ENCODE data around the gene MST1. TPM values are rescaled to one million over a fixed set of nuclear protein-coding genes. Genes with fewer than 3 reads are reported as not detected.

Gene MST1
- polyA plus RNA-seq, 2 donors: 11.2 to 30.0 TPM

DNA sequence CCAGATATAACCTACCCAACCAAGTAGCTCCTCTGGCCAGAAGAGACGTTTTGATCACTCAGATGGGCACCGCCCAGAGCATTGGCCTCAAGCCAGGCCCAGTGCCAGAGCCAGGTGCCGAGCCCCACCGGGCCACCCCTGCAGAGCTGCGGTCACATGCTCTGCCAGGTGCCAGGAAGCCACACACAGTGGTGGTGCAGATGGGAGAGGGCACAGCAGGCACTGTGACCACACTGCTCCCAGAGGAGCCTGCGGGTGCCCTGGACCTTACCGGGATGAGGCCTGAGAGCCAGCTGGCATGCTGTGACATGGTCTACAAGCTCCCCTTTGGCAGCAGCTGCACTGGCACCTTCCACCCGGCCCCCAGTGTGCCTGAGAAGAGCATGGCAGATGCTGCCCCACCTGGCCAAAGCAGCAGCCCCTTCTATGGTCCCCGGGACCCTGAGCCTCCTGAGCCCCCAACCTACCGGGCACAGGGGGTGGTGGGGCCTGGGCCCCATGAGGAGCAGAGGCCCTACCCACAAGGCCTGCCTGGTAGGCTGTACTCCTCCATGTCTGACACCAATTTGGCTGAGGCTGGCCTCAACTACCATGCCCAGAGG, 34.2 kb downstream of the MST1 start:
- 47 to 62% methylated on average over 7 to 10 of the region's 10 CpGs for WGBS, 2 donors
- no peaks in the 10 kb centered on the region for H3K36me3 ChIP-seq (ENCODE audit: control insufficient read depth in 2 of 2, insufficient read depth in 2 of 2, low read length in 1 of 2)
- no peak overlapping the region for H3K4me3 ChIP-seq (ENCODE audit: low read depth in 1 of 2, low read length in 2 of 2)
- H3K9me3 ChIP-seq (ENCODE audit: control insufficient read depth in 2 of 2, insufficient read depth in 1 of 2, low read depth in 1 of 2, low read length in 1 of 2): no peaks in the 10 kb centered on the region
- H3K27ac ChIP-seq (ENCODE audit: low read depth in 2 of 2, low read length in 1 of 2): no peak overlapping the region
- peaks cover 0 to 2% of the 10 kb centered on the region in 2 donors for H3K4me1 ChIP-seq (ENCODE audit: control insufficient read depth in 2 of 2, insufficient read depth in 2 of 2, low read length in 1 of 2)
- no peaks in the 10 kb centered on the region for H3K27me3 ChIP-seq (ENCODE audit: control insufficient read depth in 1 of 2, insufficient read depth in 2 of 2, low read length in 2 of 2)

DNA sequence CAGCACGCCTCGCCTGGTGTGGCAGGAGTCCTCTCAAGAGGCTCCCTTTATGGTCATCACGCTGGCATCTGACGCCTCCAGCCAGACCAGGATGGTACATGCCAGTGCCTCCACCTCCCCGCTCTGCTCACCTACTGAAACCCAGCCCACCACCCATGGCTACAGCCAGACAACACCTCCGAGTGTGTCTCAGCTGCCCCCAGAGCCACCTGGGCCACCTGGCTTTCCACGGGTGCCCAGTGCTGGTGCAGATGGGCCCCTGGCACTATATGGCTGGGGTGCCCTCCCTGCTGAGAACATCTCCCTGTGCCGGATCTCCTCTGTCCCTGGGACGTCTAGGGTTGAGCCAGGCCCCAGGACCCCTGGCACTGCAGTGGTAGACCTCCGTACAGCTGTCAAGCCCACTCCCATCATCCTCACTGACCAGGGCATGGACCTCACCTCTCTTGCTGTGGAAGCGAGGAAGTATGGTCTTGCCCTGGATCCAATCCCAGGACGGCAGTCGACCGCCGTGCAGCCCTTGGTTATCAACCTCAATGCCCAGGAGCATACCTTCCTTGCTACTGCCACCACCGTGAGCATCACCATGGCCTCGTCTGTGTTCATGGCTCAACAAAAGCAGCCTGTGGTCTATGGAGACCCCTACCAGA, 35.0 kb downstream of the MST1 start:
- WGBS, 2 donors: 91 to 93% methylated on average over 17 of the region's 17 CpGs
- Histone ChIP-seq H3K27me3 (ENCODE audit: control insufficient read depth in 1 of 2, insufficient read depth in 2 of 2, low read length in 2 of 2) (no peaks in the 10 kb centered on the region), H3K4me3 (ENCODE audit: low read depth in 1 of 2, low read length in 2 of 2) (no peak overlapping the region), H3K27ac (ENCODE audit: low read depth in 2 of 2, low read length in 1 of 2) (no peak overlapping the region), H3K9me3 (ENCODE audit: control insufficient read depth in 2 of 2, insufficient read depth in 1 of 2, low read depth in 1 of 2, low read length in 1 of 2) (no peaks in the 10 kb centered on the region), H3K36me3 (ENCODE audit: control insufficient read depth in 2 of 2, insufficient read depth in 2 of 2, low read length in 1 of 2) (no peaks in the 10 kb centered on the region), H3K4me1 (ENCODE audit: control insufficient read depth in 2 of 2, insufficient read depth in 2 of 2, low read length in 1 of 2) (peaks cover 0 to 2% of the 10 kb centered on the region in 2 donors)

DNA sequence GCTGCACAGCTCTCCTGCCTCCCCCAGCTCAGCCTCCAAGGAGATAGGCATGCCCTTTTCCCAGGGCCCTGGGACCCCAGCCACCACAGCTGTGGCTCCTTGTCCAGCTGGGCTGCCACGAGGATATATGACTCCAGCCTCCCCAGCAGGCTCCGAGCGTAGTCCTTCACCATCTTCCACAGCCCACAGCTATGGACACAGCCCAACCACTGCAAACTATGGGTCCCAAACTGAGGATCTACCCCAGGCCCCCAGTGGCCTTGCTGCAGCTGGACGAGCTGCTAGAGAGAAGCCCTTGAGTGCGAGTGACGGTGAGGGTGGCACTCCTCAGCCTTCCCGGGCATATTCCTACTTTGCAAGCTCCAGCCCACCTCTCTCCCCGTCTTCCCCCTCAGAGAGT, 35.7 kb downstream of the MST1 start:
- Histone ChIP-seq H3K4me1 (ENCODE audit: control insufficient read depth in 2 of 2, insufficient read depth in 2 of 2, low read length in 1 of 2) (peaks cover 0 to 2% of the 10 kb centered on the region in 2 donors), H3K27me3 (ENCODE audit: control insufficient read depth in 1 of 2, insufficient read depth in 2 of 2, low read length in 2 of 2) (no peaks in the 10 kb centered on the region), H3K27ac (ENCODE audit: low read depth in 2 of 2, low read length in 1 of 2) (no peak overlapping the region), H3K4me3 (ENCODE audit: low read depth in 1 of 2, low read length in 2 of 2) (no peak overlapping the region), H3K36me3 (ENCODE audit: control insufficient read depth in 2 of 2, insufficient read depth in 2 of 2, low read length in 1 of 2) (no peaks in the 10 kb centered on the region), H3K9me3 (ENCODE audit: control insufficient read depth in 2 of 2, insufficient read depth in 1 of 2, low read depth in 1 of 2, low read length in 1 of 2) (no peaks in the 10 kb centered on the region)
- 85 to 87% methylated on average over 8 of the region's 8 CpGs for WGBS, 2 donors

DNA sequence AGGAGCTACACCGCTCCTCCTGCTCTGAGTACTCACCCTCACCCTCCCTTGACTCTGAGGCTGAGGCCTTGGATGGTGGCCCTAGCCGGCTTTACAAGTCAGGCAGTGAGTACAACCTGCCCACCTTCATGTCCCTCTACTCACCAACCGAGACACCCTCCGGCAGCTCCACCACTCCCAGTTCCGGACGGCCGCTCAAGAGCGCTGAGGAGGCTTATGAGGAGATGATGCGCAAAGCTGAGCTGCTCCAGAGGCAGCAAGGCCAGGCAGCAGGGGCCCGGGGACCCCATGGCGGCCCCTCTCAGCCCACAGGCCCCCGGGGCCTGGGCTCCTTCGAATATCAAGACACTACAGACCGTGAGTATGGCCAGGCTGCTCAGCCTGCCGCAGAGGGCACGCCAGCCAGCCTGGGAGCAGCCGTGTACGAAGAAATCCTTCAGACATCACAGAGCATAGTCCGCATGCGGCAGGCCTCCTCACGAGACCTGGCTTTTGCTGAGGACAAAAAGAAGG, 36.3 kb downstream of the MST1 start:
- H3K27me3 ChIP-seq (ENCODE audit: control insufficient read depth in 1 of 2, insufficient read depth in 2 of 2, low read length in 2 of 2): no peaks in the 10 kb centered on the region
- H3K4me1 ChIP-seq (ENCODE audit: control insufficient read depth in 2 of 2, insufficient read depth in 2 of 2, low read length in 1 of 2): peaks cover 0 to 2% of the 10 kb centered on the region in 2 donors
- WGBS, 2 donors: 83 to 87% methylated on average over 21 of the region's 21 CpGs
- no peaks in the 10 kb centered on the region for H3K9me3 ChIP-seq (ENCODE audit: control insufficient read depth in 2 of 2, insufficient read depth in 1 of 2, low read depth in 1 of 2, low read length in 1 of 2)
- no peak overlapping the region for H3K27ac ChIP-seq (ENCODE audit: low read depth in 2 of 2, low read length in 1 of 2)
- no peaks in the 10 kb centered on the region for H3K36me3 ChIP-seq (ENCODE audit: control insufficient read depth in 2 of 2, insufficient read depth in 2 of 2, low read length in 1 of 2)
- H3K4me3 ChIP-seq (ENCODE audit: low read depth in 1 of 2, low read length in 2 of 2): no peak overlapping the region

DNA sequence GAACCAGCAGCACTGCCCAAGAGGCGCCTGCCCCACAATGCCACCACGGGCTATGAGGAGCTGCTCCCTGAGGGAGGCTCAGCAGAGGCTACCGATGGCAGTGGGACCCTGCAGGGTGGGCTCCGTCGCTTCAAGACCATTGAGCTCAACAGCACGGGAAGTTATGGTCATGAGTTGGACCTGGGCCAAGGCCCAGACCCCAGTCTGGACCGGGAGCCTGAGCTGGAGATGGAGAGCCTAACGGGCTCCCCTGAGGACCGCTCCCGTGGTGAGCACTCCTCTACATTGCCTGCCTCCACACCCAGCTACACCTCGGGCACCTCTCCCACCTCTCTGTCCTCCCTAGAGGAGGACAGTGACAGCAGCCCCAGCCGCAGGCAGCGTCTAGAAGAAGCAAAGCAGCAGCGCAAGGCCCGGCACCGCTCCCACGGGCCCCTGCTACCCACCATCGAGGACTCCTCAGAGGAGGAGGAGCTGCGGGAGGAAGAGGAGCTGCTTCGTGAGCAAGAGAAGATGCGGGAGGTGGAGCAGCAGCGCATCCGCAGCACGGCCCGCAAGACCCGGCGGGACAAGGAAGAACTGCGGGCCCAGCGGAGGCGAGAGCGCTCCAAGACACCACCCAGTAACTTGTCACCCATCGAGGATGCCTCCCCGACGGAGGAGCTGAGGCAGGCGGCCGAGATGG, 36.9 kb downstream of the MST1 start:
- no peaks in the 10 kb centered on the region for H3K9me3 ChIP-seq (ENCODE audit: control insufficient read depth in 2 of 2, insufficient read depth in 1 of 2, low read depth in 1 of 2, low read length in 1 of 2)
- no peaks in the 10 kb centered on the region for H3K36me3 ChIP-seq (ENCODE audit: control insufficient read depth in 2 of 2, insufficient read depth in 2 of 2, low read length in 1 of 2)
- 89 to 90% methylated on average over 36 of the region's 36 CpGs for WGBS, 2 donors
- H3K27ac ChIP-seq (ENCODE audit: low read depth in 2 of 2, low read length in 1 of 2): no peak overlapping the region
- no peaks in the 10 kb centered on the region for H3K27me3 ChIP-seq (ENCODE audit: control insufficient read depth in 1 of 2, insufficient read depth in 2 of 2, low read length in 2 of 2)
- H3K4me1 ChIP-seq (ENCODE audit: control insufficient read depth in 2 of 2, insufficient read depth in 2 of 2, low read length in 1 of 2): peaks cover 0 to 2% of the 10 kb centered on the region in 2 donors
- H3K4me3 ChIP-seq (ENCODE audit: low read depth in 1 of 2, low read length in 2 of 2): no peak overlapping the region

DNA sequence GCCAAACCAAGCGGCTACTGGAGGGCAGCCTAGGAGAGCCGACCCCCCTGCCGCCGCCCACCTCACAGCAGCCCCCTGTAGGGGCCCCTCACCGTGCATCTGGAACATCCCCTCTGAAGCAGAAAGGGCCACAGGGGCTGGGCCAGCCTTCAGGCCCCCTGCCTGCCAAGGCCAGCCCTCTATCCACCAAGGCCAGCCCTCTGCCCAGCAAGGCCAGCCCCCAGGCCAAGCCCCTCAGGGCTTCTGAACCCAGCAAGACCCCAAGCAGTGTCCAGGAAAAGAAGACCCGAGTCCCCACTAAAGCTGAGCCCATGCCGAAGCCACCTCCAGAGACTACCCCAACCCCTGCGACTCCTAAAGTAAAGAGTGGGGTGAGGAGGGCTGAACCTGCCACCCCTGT, 38.6 kb downstream of the MST1 start:
- Histone ChIP-seq H3K27me3 (ENCODE audit: control insufficient read depth in 1 of 2, insufficient read depth in 2 of 2, low read length in 2 of 2) (no peaks in the 10 kb centered on the region), H3K4me1 (ENCODE audit: control insufficient read depth in 2 of 2, insufficient read depth in 2 of 2, low read length in 1 of 2) (peaks cover 0 to 2% of the 10 kb centered on the region in 2 donors), H3K27ac (ENCODE audit: low read depth in 2 of 2, low read length in 1 of 2) (no peak overlapping the region), H3K36me3 (ENCODE audit: control insufficient read depth in 2 of 2, insufficient read depth in 2 of 2, low read length in 1 of 2) (no peaks in the 10 kb centered on the region), H3K9me3 (ENCODE audit: control insufficient read depth in 2 of 2, insufficient read depth in 1 of 2, low read depth in 1 of 2, low read length in 1 of 2) (no peaks in the 10 kb centered on the region), H3K4me3 (ENCODE audit: low read depth in 1 of 2, low read length in 2 of 2) (no peak overlapping the region)
- 74 to 76% methylated on average over 8 of the region's 8 CpGs for WGBS, 2 donors

DNA sequence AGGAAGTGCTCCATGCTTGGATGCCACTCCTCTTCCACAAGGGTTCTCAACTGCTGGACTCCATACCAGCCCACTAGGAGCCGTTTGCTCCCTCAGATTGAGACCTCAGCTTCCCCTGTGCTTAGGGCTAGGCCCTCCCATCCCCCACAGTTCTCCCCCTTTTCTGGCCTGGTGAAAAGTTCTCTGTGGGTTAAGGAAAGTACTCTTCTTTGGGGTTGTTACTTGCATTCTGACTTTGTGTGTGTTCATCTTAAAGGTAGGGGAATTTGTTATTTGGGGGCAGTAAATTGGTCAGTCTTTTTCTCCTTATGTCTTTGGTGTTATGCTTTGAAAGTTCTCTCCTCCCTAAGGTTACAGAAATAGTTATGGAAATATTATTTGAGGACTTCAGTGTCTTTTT, 39.1 kb downstream of the MST1 start:
- H3K27ac ChIP-seq (ENCODE audit: low read depth in 2 of 2, low read length in 1 of 2): no peak overlapping the region
- no peaks in the 10 kb centered on the region for H3K9me3 ChIP-seq (ENCODE audit: control insufficient read depth in 2 of 2, insufficient read depth in 1 of 2, low read depth in 1 of 2, low read length in 1 of 2)
- peaks cover 0 to under 1% of the 10 kb centered on the region in 2 donors for H3K4me1 ChIP-seq (ENCODE audit: control insufficient read depth in 2 of 2, insufficient read depth in 2 of 2, low read length in 1 of 2)
- no peaks in the 10 kb centered on the region for H3K36me3 ChIP-seq (ENCODE audit: control insufficient read depth in 2 of 2, insufficient read depth in 2 of 2, low read length in 1 of 2)
- H3K27me3 ChIP-seq (ENCODE audit: control insufficient read depth in 1 of 2, insufficient read depth in 2 of 2, low read length in 2 of 2): no peaks in the 10 kb centered on the region
- WGBS, 2 donors: 70 to 93% methylated on average over 1 of the region's 1 CpG
- H3K4me3 ChIP-seq (ENCODE audit: low read depth in 1 of 2, low read length in 2 of 2): no peak overlapping the region

DNA sequence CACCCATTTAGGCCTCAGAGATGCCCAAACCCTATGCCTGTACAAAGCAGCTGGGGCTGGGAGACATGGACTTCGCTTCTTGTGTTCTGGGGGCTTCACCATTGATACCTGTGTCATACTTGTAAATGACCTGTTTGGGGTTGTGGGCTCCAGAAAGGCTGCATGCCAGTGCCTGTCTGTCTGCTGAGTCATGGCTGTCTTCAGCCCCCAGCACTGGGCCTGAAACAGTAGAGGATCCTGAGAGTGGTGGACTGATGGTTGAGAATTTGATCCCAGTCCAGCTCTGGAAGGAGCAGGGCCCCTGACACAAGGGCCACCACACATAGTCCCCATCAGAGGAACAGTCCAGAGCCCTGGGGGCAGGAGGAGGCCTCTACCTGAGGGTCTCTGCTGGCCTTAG, 39.7 kb downstream of the MST1 start:
- Histone ChIP-seq H3K27ac (ENCODE audit: low read depth in 2 of 2, low read length in 1 of 2) (no peak overlapping the region), H3K36me3 (ENCODE audit: control insufficient read depth in 2 of 2, insufficient read depth in 2 of 2, low read length in 1 of 2) (no peaks in the 10 kb centered on the region), H3K9me3 (ENCODE audit: control insufficient read depth in 2 of 2, insufficient read depth in 1 of 2, low read depth in 1 of 2, low read length in 1 of 2) (no peaks in the 10 kb centered on the region), H3K27me3 (ENCODE audit: control insufficient read depth in 1 of 2, insufficient read depth in 2 of 2, low read length in 2 of 2) (no peaks in the 10 kb centered on the region), H3K4me3 (ENCODE audit: low read depth in 1 of 2, low read length in 2 of 2) (no peak overlapping the region), H3K4me1 (ENCODE audit: control insufficient read depth in 2 of 2, insufficient read depth in 2 of 2, low read length in 1 of 2) (no peaks in the 10 kb centered on the region)
- WGBS, 2 donors: 88 to 94% methylated on average over 1 of the region's 1 CpG

DNA sequence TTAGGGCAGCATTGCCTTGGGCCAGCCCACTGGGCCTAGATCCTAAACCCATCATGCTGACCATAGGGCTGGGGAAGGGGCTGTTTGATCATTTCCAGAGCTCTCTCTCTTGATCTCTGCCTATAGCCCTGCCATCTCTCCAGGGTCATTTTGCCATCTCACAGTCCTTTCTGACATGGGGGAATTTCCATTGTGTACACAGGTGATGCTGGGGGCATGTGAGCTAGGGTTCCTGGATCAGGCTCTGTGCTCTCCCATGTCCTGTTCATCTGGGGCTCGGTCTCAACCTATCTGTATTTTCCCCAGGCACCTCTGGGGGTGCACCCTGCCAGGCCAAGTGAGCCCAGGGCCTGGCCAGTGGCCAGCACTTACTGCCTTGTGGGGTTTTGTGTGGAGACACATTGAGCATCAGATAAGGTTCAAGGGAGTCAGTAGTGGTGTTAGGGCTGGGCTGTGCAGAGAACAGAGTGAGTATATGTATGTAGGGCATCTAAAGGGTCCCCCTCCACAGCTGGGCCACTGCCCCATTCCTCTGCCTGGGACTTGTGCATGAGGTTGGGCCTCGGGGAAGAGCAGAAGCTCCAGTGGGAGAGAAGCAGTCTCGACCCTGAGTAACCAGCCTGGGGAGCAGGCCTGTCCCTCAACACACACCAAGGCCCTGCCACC, 40.8 kb downstream of the MST1 start:
- Histone ChIP-seq H3K36me3 (ENCODE audit: control insufficient read depth in 2 of 2, insufficient read depth in 2 of 2, low read length in 1 of 2) (no peaks in the 10 kb centered on the region), H3K27ac (ENCODE audit: low read depth in 2 of 2, low read length in 1 of 2) (no peak overlapping the region), H3K9me3 (ENCODE audit: control insufficient read depth in 2 of 2, insufficient read depth in 1 of 2, low read depth in 1 of 2, low read length in 1 of 2) (no peaks in the 10 kb centered on the region), H3K4me3 (ENCODE audit: low read depth in 1 of 2, low read length in 2 of 2) (no peak overlapping the region), H3K27me3 (ENCODE audit: control insufficient read depth in 1 of 2, insufficient read depth in 2 of 2, low read length in 2 of 2) (no peaks in the 10 kb centered on the region), H3K4me1 (ENCODE audit: control insufficient read depth in 2 of 2, insufficient read depth in 2 of 2, low read length in 1 of 2) (no peaks in the 10 kb centered on the region)
- WGBS, 2 donors: 66 to 77% methylated on average over 3 of the region's 3 CpGs

All from esophagus (tissue), 2 donors.